HG02759 (cell line): Measurements from ENCODE around the gene OR10J5.
"Not testable (repeated sequence)": the region's sequence is repeated elsewhere in the genome, so short reads cannot be mapped to it uniquely, and the experiment has no call there.

Experiments
- ATAC-seq: cut with Tn5 transposase; IDR thresholded peaks from one replicate; pipeline ENCODE4 v1.9.1; 2021; ENCODE audit warnings: mild to moderate bottlenecking, moderate library complexity; ENCODE audit not compliant: unreplicated experiment

Gene OR10J5

DNA sequence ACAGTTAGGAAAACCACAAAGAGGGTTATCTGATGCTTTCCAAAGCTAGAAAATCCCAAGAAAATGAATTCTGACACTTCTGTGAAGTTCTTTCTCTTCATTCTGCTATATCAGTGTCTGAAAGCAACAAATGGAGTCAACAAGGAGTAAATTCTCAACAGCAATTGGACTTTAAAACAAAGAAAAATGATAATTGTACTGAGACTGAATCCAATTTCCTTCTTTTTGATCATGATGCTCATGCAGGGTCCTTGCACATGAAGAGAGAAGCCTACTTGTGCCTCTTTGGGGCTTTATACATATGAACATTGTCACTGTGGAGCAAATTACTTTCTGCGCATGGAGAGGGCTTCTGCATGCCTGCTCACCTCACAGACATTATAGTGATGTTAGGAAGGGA is at the start of gene OR10J5:
TSS of gene OR10J5 (minus strand) at position 101 of the 400 bp plus-strand sequence. CDS start at position 101, 0 bp downstream.
- no peak for ATAC-seq

GRCh38 chr1:159584536-159584935 is 48.7 kb upstream of the OR10J5 start:
- no peak for ATAC-seq

DNA sequence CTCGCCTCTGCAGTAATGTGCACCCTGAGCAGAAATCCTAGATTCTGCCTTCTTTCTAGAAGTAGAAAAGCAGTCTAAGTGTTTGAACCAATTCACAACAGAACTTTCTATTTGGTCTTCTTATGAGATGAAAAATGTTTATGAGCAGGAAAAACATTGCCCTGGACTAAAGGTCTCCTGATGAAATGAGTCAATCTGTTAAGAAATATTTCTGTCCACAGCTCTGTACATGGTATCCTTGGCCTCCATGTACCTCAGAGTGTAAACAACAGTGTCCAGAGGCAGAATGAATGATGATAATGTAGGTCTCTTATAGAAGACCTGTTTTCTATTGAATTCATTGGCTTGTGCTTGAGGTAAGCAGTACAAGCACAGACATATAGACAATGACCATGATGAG is 45.6 kb upstream of the OR10J5 start:
- no peak for ATAC-seq

DNA sequence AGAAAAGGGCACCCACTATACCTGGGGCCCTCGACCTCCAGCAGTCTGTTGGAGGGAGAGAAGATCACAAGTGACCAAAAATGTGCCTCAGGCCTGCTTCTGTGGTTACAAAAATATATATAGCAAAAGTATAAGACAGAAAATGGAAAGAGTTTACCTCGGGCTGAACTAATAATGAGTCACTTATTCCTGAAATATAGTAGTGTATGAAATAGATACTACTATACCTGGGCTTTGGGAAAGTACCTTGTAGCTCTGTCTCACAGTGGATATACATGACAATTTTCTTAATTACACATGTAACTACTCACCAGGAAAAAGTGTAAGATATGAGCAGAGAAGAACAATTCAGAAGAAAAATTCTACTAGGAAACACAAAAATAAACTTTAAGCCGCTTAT is 44.5 kb upstream of the OR10J5 start:
- ATAC-seq, result peak; percentile 68

DNA sequence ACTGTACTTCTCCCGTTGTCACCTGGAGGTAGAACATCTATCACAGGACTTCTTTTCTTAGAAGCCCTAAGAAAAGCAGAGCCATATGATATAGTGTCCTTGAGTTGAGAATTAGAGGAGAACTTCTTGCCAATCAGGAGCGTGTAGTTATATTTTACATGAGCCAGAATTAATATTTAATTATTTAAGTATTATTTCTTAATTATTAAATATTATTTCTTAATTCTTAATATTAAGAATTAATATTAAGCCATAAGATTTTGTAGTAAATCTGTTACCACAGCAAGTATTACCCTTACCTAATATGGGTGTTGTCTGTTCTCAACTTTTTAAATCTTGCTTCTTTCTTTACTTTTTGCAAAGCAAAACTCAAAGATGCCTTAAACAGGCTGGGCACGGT is 41.6 kb upstream of the OR10J5 start:
- no peak for ATAC-seq

DNA sequence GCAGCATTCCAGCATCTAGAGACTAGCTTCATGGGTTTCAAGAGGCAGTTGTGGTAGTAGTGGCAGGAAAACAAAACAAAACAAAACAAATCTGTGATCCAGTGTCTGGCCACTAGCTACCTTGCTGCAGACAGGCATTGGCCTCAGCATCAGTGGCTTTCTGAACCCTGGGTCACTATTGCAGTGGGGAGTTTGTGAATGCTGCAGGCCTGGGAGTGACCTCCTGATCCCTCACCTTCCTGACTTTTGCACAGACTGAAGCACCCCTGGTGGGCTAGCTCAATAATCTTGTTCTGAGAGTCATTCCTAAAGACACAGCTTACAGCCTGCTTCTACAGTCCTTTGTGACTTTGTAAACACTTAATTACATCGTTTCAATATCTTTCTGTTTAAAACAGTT is 26.9 kb upstream of the OR10J5 start:
- no peak for ATAC-seq

- ATAC-seq, result no peak
Measured at GRCh38 chr1:159561497-159561896, 25.7 kb upstream of the OR10J5 start.

DNA sequence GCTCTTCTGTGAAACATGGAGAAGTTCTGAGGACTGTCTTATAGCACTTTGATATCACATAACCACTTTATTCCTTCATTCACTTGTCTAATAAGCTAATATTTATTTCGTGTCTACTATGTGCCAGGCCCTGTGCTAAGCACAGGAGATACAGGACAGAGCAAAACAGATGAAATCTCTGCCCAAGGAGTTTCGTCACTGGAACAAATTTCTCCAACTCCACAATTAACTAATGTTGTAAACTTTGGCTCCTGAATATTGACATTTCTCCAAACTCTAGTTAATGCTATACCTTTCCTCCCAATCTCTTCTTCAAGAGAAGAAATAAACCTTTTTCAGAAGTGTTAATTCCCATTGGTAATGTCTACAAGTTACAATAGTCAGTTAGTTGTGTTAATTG is 24.8 kb upstream of the OR10J5 start:
- no peak for ATAC-seq

DNA sequence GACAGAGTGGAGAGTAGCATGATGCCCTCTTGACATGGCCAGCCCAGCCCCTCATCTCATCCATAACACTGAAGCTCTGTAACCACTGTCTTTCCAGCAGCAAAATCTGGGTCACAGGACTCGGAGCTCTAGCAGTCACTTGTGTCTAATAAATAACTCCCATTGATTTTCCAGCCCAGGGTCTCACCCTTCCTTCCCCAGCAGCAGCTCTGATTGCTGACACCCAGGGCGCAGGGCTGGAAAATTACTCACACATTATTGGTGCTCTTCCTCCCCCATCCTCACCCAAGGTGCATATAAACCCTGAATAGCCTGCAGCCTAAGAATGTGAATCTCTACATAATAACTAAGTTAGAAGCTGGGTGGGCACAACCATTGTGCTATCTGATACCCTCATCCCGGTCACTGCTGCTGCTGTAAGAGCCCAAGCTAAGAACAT is 21.1 kb upstream of the OR10J5 start:
- ATAC-seq, result no peak

GRCh38 chr1:159554696-159555095 is 18.9 kb upstream of the OR10J5 start:
- ATAC-seq, result no peak

DNA sequence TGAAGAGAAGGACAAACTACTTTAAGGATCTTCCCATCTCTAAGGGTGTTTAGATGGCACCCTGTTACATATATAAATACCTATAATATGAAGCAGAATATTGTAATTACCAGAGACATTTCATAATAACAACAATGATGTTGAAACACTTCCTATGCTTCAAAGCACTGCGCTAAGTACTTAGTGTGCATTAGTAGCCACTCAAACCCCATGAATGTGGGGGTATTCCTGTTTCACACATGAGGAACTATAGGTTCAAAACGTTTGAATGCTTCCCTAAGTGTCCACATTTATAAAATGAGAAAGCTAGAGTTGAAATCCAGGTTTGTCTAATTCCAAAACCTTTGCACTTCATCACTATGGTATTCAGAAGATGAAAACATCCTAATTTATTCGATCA is 18.5 kb upstream of the OR10J5 start:
- ATAC-seq, result no peak

DNA sequence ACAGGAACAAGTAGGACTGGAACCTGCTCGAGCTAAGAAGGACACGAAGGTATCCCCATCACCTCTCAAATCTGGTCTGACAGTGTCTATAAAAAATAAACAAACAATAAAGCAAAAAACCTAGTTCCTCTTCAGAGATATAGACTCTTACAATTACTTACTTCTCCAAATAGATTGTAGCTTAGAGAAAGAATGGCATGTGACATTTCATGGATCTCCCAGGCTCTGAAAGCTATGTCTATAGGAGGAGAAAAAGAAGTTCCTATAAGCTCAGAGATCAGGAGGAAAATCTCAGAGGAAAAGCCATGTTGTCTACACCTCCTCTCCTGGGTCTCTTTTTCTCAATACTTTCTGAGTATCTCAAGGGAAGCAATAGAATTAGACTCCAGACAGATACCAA is 12.3 kb upstream of the OR10J5 start:
- no peak for ATAC-seq

DNA sequence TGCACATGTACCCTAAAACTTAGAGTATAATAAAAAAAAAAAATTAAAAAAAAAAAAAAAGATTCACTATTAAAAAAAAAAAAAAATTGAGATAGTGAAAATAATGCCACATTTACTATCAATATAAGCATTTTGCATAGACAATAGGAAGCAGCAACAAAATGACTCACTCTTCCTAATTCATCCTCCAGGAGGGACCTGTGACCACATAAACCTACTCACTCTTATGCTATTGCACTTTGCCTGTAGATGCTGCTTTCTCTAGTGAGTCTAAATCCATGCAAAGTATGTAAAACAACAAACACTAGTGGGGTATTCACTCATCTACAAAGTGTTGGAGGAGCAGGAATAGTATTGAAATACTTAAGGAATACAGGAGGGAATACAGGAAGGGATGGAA is 2.9 kb downstream of the OR10J5 start:
- ATAC-seq, result no peak

DNA sequence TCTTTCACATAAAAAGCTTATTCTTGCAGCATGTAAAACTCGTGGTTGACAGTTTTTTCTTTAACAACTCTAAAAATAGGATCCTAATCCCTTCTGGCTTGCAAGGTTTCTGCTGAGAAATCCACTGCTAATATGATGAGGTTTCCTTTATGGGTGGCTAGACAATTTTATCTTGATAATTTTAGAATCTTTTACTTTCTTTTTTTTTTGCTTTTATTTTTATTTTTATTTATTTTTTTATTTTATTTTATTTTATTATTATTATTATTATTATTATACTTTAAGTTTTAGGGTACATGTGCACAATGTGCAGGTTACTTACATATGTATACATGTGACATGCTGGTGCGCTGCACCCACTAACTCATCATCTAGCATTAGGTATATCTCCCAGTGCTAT is 11.0 kb downstream of the OR10J5 start:
- not testable (repeated sequence) for ATAC-seq

DNA sequence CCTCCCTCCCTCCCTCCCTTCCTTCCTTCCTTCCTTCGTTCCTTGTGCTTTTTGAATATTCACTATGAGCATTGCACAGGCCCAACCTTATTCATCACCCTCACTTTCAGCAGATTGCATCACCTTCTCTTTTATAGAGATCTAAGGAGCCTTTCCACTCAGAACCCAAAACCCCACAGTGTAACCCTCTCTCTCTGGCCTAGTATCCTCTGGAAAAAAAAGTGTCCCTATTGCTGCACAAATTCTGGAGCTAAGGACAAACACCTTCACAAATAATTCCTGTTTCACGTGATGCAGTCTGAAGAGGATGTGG is 25.6 kb downstream of the OR10J5 start:
- no peak for ATAC-seq

DNA sequence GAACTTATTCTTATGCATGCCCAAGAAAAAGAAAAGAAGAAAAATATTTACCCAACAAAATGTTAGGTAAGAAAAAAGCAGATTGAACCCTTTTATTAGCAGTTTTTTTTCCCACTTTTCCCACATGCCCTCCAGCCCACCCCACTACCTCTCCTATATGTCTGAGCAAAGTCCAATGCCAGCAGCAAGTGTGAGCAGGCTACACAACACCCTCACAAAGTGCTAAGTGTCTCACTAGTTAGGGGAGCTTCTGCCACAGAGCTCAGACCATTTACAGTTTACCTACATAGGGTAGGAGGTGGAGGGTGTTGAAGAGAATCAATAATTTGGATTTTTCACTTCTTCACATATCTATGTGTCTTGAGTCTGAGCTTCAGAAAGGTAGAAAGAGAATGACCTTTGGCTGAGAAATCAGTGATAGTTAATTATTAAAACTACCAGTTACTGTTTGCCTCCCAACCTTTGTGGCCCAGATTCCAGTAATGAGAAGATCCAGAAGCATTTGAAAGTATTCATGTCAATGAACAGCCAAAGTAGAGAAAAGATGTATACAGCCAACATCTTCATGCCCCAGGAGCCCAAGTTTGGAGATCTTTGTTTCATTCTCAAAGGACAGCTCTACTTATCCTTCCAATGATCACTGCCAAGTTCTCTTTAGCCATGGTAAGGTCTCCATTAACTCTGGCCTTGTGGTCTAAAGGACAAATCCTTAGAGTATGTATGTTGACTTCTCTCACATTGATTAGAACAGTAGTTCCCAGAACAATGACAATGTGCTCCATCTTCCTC is 26.2 kb downstream of the OR10J5 start:
- no peak for ATAC-seq

- no peak for ATAC-seq
Measured at GRCh38 chr1:159508951-159509350, 26.9 kb downstream of the OR10J5 start.

- ATAC-seq, result no peak
Measured at GRCh38 chr1:159505676-159506075, 30.1 kb downstream of the OR10J5 start.

DNA sequence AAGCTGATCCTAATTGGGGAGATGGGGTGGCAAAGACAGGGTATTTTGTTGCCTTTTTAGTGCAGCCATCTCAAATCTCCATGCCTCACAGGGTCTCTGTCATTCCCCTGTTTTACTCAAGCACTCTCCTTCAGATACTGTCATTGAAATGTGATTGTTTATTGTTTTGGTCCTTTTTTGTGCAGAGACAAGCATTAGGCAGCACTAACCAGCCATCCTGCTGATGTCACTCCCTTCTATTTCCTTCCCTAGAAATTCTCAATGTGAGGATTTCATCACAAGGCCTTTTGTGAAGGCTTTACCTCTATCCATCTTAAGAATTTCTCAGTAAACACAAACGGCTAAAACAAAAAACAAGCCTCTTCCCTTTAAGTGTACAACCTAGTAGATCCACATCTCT is 34.7 kb downstream of the OR10J5 start:
- ATAC-seq, result no peak

- not testable (repeated sequence) for ATAC-seq
Measured at GRCh38 chr1:159494513-159495210, 41.1 kb downstream of the OR10J5 start.

DNA sequence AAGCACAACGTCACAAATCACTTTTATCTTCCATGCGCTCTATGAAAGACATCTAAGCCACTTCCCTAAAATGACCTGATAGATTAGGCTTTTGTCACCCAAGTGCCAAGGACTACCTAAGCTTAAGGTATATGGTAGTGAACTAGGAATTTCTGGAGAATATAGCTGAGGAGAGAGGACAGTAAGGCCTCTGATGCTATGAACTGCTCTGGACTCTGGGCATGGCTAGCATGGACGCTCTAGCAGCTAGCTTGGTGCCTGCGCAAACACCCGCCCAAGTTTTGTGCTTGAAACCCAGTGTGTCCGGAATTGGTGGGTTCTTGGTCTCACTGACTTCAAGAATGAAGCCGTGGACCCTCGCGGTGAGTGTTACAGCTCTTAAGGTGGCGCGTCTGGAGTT is 42.5 kb downstream of the OR10J5 start:
- ATAC-seq, result no peak

DNA sequence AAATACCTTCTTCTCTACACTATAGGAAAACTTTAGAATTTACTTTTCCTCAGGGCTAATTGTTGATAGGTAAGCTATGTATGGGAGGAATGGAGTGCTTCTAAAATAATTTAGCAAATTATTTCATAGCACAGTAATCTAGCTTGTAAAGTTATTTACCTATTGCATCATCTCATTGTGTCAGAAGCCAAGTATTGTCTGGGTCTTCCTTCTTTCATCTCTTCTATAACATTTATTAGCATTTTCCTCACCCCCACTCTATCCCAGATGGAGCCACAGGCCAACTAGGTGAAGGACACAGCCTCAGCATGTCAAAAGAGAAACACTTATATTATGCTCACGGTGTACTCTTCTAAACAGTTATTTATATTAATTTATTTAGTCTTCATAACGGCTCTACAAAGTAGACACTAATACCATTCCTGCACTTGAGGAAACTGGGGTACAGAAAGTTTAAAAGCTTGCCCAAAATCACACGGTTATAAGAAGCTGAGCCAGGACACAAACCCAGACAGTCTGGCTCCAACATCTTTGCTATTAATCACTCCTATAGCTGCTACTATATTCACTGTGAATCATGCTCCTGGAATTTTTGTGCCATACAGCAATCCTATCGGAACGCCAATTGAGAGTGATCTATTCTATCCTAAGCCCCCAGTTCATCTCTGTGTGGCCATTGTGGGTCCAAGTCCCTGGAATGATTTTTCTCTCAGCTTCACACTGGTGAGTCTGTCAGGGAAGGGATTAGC is 43.1 kb downstream of the OR10J5 start:
- ATAC-seq, result no peak
